Uterus (tissue), 2 donors: Measurements from ENCODE around the gene MX1.

Source experiments
- CTCF ChIP-seq, 4 experiments: fragments of 200-600 bp in 2 of 4; fragments of 450-650 bp in 2 of 4; sonication (generic) in 2 of 4; IDR thresholded peaks; one replicate each; pipeline ENCODE4 v1.5.1; 2016 to 2019; ENCODE audit warnings: antibody characterized with exemption in 4 of 4, mild to moderate bottlenecking in 2 of 4, moderate library complexity in 1 of 4
- POLR2A ChIP-seq, 2 donors: fragments of 450-650 bp; IDR thresholded peaks; one replicate each; pipeline ENCODE4 v1.6.1; 2016; ENCODE audit warnings: antibody characterized with exemption in 2 of 2, mild to moderate bottlenecking in 1 of 2, moderate library complexity in 1 of 2

GRCh38 chr21:41465176-41465781 lies 39.2 kb downstream of the MX1 start:
- TF ChIP-seq POLR2A (IDR thresholded peaks at IDR 0.05) (no peak), CTCF (IDR thresholded peaks at IDR 0.05) (no peak)
